GM11168 (cell line): ENCODE results near the gene RNLS.

Source experiments
- in situ Hi-C: fragments of 300-500 bp; cut with MboI; formaldehyde crosslinking; loops from one replicate; pipeline ENCODE4 v1.12.0; 2022; ENCODE audit warnings: low sequenced_read_pairs; ENCODE audit not compliant: unreplicated experiment

Gene RNLS

DNA sequence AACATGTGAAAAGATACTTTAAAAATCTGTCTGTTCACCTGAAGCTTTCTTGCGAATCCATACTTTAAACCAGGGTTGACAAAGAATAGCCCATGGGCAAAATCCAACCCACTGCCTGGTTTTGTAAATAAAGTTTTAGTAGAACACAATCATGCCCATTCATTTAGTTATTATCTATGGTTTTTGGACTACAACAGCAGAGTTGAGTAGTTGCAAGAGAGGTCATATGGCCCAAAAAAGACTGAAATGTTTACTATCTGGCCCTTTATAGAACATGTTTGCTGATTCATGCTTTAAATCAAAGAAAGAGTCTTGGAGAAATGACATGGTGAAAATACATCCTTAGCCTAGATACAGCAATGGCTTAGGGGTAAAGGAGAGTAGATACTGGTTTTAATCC lies 356.2 kb downstream of the RNLS start:
- in situ Hi-C loops, result no loop called here

DNA sequence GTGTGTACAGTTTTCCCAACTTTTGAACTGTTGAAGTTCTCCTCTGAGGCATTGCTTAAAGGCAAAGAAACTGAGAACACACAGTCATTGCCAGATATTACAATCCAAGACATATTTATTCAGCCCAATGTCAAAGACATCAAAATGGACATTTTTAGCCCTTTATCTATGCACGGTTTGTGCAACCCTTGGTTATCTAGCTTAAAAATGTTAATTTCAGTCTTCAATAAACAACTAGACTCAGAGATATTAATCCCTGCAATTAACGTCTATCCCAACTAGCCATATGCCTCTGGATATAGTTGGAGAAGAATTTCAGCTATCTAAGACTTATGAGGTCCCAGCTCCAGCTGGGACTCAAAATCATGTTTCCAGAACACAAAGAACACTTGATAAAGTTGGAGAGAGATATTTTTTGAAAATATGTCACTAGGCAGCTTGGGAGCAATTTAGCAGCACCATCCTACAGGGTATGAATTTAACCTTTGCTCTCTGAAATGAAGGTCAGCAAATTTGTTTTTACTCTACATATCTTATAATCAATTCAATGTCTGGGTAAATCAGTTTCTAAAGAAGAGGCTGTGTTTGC lies 357.0 kb downstream of the RNLS start:
- in situ Hi-C loops, result no loop called here
